Mesodermal cell (in vitro differentiated cells): ENCODE results near the gene GUCY1A2.
"Not testable (repeated sequence)": the region's sequence is repeated elsewhere in the genome, so short reads cannot be mapped to it uniquely, and the experiment has no call there.

Experiments
- H3K27ac ChIP-seq: 2 replicates; pipeline ENCODE4 v1.7.0; 2013; ENCODE audit warnings: mild to moderate bottlenecking, low read depth, low read length, moderate library complexity; ENCODE audit not compliant: severe bottlenecking
- H3K36me3 ChIP-seq: 2 replicates; pipeline ENCODE4 v1.7.1; 2013; ENCODE audit warnings: mild to moderate bottlenecking, low read length, moderate library complexity; ENCODE audit not compliant: control insufficient read depth, insufficient read depth
- H3K4me1 ChIP-seq: one replicate; pipeline ENCODE4 v1.7.1; 2013; ENCODE audit warnings: mild to moderate bottlenecking, low read length; ENCODE audit not compliant: insufficient read depth, control insufficient read depth, poor library complexity, severe bottlenecking
- H3K4me3 ChIP-seq: 2 replicates; pipeline ENCODE4 v1.7.0; 2013; ENCODE audit warnings: low read length, control low read depth, mild to moderate bottlenecking; ENCODE audit not compliant: insufficient read depth, poor library complexity, severe bottlenecking; ENCODE audit errors: extremely low read depth
- H3K9me3 ChIP-seq: 2 replicates; pipeline ENCODE4 v1.7.1; 2013; ENCODE audit warnings: mild to moderate bottlenecking, low read length, moderate library complexity; ENCODE audit not compliant: control insufficient read depth
- WGBS, 2 experiments: methylation state at CpG; one replicate each; pipeline ENCODE4 v1.1.5; 2013; ENCODE audit warnings: missing lambda C conversion rate in 2 of 2; ENCODE audit not compliant: insufficient coverage in 2 of 2; 5-methylcytosine and 5-hydroxymethylcytosine counted together

Gene GUCY1A2

GRCh38 chr11:106813806-106814205 lies 204.5 kb downstream of the GUCY1A2 start:
- Histone ChIP-seq H3K9me3 (no peaks in the 10 kb centered on the region), H3K4me1 (no peaks in the 10 kb centered on the region), H3K36me3 (no peaks in the 10 kb centered on the region), H3K27ac (no peak overlapping the region), H3K4me3 (no peak overlapping the region)
- WGBS, 2 experiments = no CpG with 5 or more reads among the region's 1 CpG

GRCh38 chr11:106794058-106794457 lies 224.2 kb downstream of the GUCY1A2 start:
- Histone ChIP-seq H3K27ac (no peak overlapping the region), H3K36me3 (no peaks in the 10 kb centered on the region), H3K4me3 (no peak overlapping the region), H3K9me3 (no peaks in the 10 kb centered on the region), H3K4me1 (no peaks in the 10 kb centered on the region)

- 87 to 90% methylated on average over 3 of the region's 3 CpGs for WGBS, 2 experiments
- Histone ChIP-seq H3K4me1 (no peaks in the 10 kb centered on the region), H3K4me3 (no peak overlapping the region), H3K36me3 (no peaks in the 10 kb centered on the region), H3K9me3 (no peaks in the 10 kb centered on the region), H3K27ac (no peak overlapping the region)
Observed at GRCh38 chr11:106789406-106789805, 228.9 kb downstream of the GUCY1A2 start.

DNA sequence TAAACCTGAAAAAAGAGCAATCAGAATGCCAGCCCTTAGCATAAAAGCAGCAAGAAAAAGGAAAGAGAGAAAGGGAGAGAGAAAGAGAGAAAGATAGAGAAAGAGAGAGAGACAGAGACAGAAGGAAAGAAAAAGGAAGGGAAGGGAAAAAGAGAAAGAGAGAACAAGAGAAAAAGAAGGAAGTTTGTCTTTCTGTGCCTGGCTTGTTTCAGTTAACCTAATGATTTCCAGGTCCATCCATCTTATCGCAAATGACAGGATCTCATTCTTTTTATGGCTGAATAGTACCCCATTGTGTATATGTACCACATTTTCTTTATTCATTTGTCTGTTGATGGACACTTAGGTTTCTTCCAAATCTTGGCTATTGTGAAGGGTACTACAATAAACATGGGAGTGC lies 230.8 kb downstream of the GUCY1A2 start:
- Histone ChIP-seq H3K4me3 (no peak overlapping the region), H3K27ac (no peak overlapping the region), H3K9me3 (no peaks in the 10 kb centered on the region), H3K4me1 (no peaks in the 10 kb centered on the region), H3K36me3 (no peaks in the 10 kb centered on the region)
- WGBS, 2 experiments = no CpG with 5 or more reads among the region's 1 CpG

DNA sequence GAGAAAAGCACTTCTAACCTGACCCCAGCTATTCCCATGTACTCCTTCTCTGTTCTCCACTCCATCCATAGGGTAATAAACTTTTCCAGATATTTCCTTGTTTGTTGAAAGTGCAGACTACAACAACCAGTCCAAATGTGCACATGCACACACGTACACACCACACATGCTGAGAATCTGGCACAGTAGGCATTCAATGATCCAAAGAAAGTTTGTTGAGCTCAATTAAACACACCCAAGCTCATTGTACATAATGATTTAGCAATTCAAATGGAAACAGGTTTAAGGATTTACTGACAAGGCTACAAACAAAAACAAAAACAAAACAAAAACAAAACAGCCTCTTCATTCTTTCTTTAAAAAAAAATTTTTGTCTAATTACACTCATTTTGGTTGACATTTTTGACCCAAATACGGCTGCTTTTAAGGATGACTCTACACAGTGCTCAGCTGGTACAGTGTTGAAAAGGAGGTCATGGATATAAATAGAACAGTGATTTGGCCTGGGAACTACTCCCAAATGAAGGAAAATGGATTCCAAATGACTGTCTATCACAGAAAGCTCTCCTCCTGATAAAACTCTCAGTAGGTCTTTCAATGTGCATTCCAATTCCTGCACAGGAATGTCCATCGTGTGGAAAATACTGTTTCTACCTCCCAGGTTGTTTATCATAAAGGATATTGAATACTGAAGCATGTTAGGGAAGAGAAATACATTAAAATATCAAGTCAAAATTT lies 232.2 kb downstream of the GUCY1A2 start:
- no peak overlapping the region for H3K27ac ChIP-seq
- no CpG with 5 or more reads among the region's 3 CpGs for WGBS, 2 experiments
- H3K9me3 ChIP-seq = no peaks in the 10 kb centered on the region
- H3K36me3 ChIP-seq = no peaks in the 10 kb centered on the region
- H3K4me1 ChIP-seq = no peaks in the 10 kb centered on the region
- H3K4me3 ChIP-seq = no peak overlapping the region

- H3K9me3 ChIP-seq, H3K36me3 ChIP-seq, H3K4me3 ChIP-seq, H3K4me1 ChIP-seq, H3K27ac ChIP-seq: not testable (repeated sequence)
- 80 to 97% methylated on average over 1 to 5 of the region's 8 CpGs for WGBS, 2 experiments
Observed at GRCh38 chr11:106777302-106777701, 241.0 kb downstream of the GUCY1A2 start.

DNA sequence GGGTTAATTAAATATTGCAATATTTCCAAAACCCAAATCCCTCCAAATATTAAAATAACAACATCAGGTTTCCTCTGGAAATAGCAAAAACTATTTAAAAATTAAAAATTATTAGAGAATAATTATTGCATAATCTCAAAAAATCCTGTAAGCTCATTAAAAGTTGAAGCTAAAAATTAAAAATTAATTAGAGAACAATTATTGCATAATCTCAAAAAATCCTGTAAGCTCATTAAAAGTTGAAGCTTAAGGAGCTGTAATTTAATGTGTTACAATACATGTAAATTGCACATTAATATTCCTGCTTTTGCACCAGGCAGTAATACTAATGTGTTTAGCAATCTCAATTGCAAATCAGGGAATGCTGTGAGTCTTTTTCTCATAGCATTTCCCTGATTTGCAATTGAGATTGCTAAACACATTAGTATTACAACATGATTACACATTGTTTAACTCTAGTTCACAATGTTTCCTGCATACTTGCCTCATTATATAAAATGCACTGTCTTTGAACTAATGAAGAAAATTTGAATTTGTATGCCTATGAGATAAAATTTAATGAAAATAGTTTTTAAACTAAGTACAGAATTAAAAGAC lies 247.7 kb downstream of the GUCY1A2 start:
- Histone ChIP-seq H3K9me3 (no peaks in the 10 kb centered on the region), H3K36me3 (no peaks in the 10 kb centered on the region), H3K4me3 (no peak overlapping the region), H3K27ac (no peak overlapping the region), H3K4me1 (no peaks in the 10 kb centered on the region)

- no peaks in the 10 kb centered on the region for H3K36me3 ChIP-seq
- H3K4me3 ChIP-seq = no peak overlapping the region
- no peaks in the 10 kb centered on the region for H3K4me1 ChIP-seq
- 85% methylated on average over 2 of the region's 2 CpGs; no CpG with 5 or more reads in 1 of the 2 experiments for WGBS, 2 experiments
- H3K9me3 ChIP-seq = no peaks in the 10 kb centered on the region
- no peak overlapping the region for H3K27ac ChIP-seq
Observed at GRCh38 chr11:106765469-106766258, 252.6 kb downstream of the GUCY1A2 start.

DNA sequence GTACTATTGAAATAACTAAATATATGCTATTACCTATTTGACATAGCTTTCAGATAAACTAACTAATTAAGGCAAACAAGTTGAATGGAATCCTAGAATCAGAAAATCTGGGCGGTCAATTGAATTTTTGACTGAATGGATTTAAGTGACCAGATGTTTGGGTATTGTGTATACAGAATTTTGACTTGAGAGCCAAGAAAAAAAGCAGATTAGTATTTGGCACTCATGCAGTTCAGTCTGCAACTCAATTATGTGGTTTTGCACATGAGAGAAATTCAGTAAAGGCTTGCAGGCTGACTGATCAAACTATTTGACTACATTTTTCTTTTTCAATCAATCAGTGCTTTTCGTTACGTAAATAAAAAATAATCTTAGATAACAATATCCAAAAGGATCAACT lies 254.8 kb downstream of the GUCY1A2 start:
- H3K4me3 ChIP-seq = no peak overlapping the region
- WGBS, 2 experiments = 86 to 100% methylated on average over 1 to 3 of the region's 3 CpGs
- no peak overlapping the region for H3K27ac ChIP-seq
- H3K4me1 ChIP-seq = no peaks in the 10 kb centered on the region
- H3K36me3 ChIP-seq = no peaks in the 10 kb centered on the region
- no peaks in the 10 kb centered on the region for H3K9me3 ChIP-seq

DNA sequence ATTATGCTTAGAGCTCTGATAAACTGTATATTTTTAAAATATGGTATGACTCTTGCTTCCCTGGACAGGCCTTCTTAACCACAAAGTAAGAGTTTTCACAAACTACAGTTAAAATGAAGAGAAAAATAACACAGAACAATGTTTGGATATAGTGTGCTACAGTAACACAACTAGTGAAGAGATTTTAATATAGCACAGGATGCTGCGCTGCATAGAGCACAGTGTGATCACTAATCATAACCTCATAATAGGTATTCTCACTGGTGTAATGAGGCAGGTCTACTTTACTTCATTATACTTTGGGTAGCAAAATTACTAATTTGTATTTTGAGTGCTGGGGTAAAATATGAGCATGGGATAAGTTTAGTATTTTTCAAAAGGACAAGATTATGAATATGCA lies 256.5 kb downstream of the GUCY1A2 start:
- Histone ChIP-seq H3K4me3 (no peak overlapping the region), H3K9me3 (no peaks in the 10 kb centered on the region), H3K27ac (no peak overlapping the region), H3K4me1 (no peaks in the 10 kb centered on the region), H3K36me3 (no peaks in the 10 kb centered on the region)
- WGBS, 2 experiments = no CpG with 5 or more reads among the region's 1 CpG

GRCh38 chr11:106761240-106761639 lies 257.0 kb downstream of the GUCY1A2 start:
- no peaks in the 10 kb centered on the region for H3K9me3 ChIP-seq
- H3K36me3 ChIP-seq = no peaks in the 10 kb centered on the region
- 44 to 64% methylated on average over 1 of the region's 1 CpG for WGBS, 2 experiments
- no peak overlapping the region for H3K4me3 ChIP-seq
- H3K4me1 ChIP-seq = no peaks in the 10 kb centered on the region
- no peak overlapping the region for H3K27ac ChIP-seq
